BLaER1 treated with 17β-estradiol and CSF1 and Interleukin-3, amounts not matched to agents 10 nM and 100 nM (cell line): ENCODE results near the gene H1-8.

Experiments used
- H3K27ac ChIP-seq, 11 experiments: shearing (Covaris generic); formaldehyde crosslinking; 2 replicates each; pipeline ENCODE4 v1.8.1; 2022
- H3K27me3 ChIP-seq, 11 experiments: shearing (Covaris generic); formaldehyde crosslinking; 2 replicates each; pipeline ENCODE4 v1.8.1; 2022
- H3K36me3 ChIP-seq, 11 experiments: shearing (Covaris generic); formaldehyde crosslinking; 2 replicates each; pipeline ENCODE4 v1.8.1; 2022
- H3K4me1 ChIP-seq, 10 experiments: shearing (Covaris generic); formaldehyde crosslinking; 2 replicates each; pipeline ENCODE4 v1.8.1; 2022
- H3K4me2 ChIP-seq, 11 experiments: shearing (Covaris generic); formaldehyde crosslinking; 2 replicates each; pipeline ENCODE4 v1.8.1; 2022
- H3K4me3 ChIP-seq, 10 experiments: shearing (Covaris generic); formaldehyde crosslinking; 2 replicates each; pipeline ENCODE4 v1.8.1; 2022
- H3K9ac ChIP-seq, 11 experiments: shearing (Covaris generic); formaldehyde crosslinking; 2 replicates each; pipeline ENCODE4 v1.8.1; 2022
- H3K9me3 ChIP-seq, 11 experiments: shearing (Covaris generic); formaldehyde crosslinking; replicated peaks in 1 of 11; 2 replicates each; pipeline ENCODE4 v1.8.1; 2022
- H4K20me1 ChIP-seq, 11 experiments: shearing (Covaris generic); formaldehyde crosslinking; 2 replicates each; pipeline ENCODE4 v1.8.1; 2022
- Cebpa-rat ChIP-seq, 11 experiments: shearing (Covaris generic); IDR thresholded peaks; 2 replicates each; pipeline ENCODE4 v1.8.1; 2022

The H1-8 gene

DNA sequence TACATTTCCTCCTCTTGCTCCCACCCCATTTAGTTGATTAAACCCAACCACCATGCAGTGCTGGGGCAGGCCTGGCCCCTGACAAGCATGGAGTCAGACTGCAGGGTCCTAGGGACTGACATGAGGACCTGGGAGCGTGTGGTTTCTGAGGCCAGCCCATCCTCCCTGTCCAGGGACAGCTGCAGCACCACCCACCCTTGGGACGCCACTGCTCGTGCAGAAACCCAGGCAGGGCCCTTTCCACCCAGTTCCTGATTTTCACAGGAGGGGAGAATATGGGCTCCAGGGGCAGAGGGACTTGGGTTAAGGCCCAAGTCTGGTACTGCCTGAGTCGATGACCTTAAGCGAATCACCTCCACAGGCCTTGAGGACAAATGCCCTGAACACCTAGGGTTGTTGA, 39.8 kb downstream of the H1-8 start:
- H3K9ac ChIP-seq, result peak overlapping the region in 10 of 11 experiments; percentile 13 to 77 (median 42); a peak in 16 of 22 replicates
- H3K4me3 ChIP-seq, result no peak overlapping the region
- H3K27me3 ChIP-seq, result no peaks in the 10 kb centered on the region
- peak overlapping the region in 9 of 11 experiments; percentile 2 to 97 (median 53); a peak in 14 of 22 replicates for H3K27ac ChIP-seq
- no peaks in the 10 kb centered on the region for H3K9me3 ChIP-seq
- peaks cover 0 to 87% (median 11%) of the 10 kb centered on the region in 11 experiments; a peak in 13 of 22 replicates for H4K20me1 ChIP-seq
- peaks cover 57 to 99% (median 81%) of the 10 kb centered on the region in 11 experiments for H3K36me3 ChIP-seq
- no peak for TF ChIP-seq Cebpa-rat (IDR thresholded peaks at IDR 0.05)
- H3K4me2 ChIP-seq, result peak overlapping the region; percentile 46 to 96 (median 73)
- peaks cover 61 to 87% (median 73%) of the 10 kb centered on the region in 10 experiments for H3K4me1 ChIP-seq

DNA sequence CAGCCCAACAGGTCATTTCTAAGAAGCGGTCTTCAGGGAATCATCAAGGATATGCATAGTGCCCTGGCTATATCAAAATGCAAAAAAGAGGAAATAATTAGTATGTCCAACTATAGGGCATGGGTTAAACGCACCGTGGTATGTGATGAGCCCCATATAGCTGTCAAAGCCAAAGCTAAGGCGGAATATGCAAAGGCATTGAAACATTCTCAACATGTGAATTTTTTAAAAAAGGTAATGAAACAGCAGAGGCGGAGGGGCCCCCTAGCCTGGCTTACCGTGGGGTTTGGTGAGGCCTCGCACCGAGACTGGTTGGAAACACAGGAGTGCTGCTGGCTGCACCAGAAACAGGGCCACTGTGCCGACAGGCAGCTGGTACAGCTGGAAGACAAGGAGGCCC, 40.3 kb downstream of the H1-8 start:
- Histone ChIP-seq H3K4me1 (peaks cover 61 to 87% (median 73%) of the 10 kb centered on the region in 10 experiments), H3K27me3 (no peaks in the 10 kb centered on the region), H3K9ac (peak overlapping the region in 10 of 11 experiments; percentile 3 to 57 (median 32); a peak in 10 of 22 replicates), H3K36me3 (peaks cover 57 to 99% (median 86%) of the 10 kb centered on the region in 11 experiments), H4K20me1 (peaks cover 0 to 92% (median 11%) of the 10 kb centered on the region in 11 experiments; a peak in 13 of 22 replicates), H3K27ac (peak overlapping the region in 7 of 11 experiments; percentile 38 to 97 (median 53); a peak in 9 of 22 replicates), H3K4me3 (no peak overlapping the region), H3K4me2 (peak overlapping the region; percentile 46 to 96 (median 73)), H3K9me3 (no peaks in the 10 kb centered on the region)
- no peak for TF ChIP-seq Cebpa-rat (IDR thresholded peaks at IDR 0.05)

DNA sequence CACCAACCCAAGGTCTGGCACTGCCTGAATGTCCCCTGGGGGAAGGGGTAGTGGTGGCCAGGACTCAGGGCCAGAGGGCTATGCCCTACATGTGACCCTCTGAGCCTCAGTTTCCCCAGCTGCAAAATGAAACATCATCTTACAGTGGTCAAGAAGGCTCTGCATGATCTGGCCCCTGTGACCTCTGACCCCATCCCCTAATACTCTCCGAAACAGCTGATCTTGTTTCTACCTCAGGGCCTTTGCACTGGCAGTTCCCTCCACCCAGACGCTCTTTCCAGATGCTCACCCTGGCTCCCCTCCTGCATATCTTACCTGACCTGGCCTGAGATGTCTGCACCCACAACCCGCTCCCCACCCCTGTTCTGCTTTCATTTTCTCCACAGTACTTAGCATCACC, 41.7 kb downstream of the H1-8 start:
- Histone ChIP-seq H3K4me2 (peak overlapping the region in 2 of 11 experiments; percentile 16 to 95; a peak in 4 of 22 replicates), H3K9ac (no peak overlapping the region; a peak in 1 of 22 replicates), H3K27me3 (no peaks in the 10 kb centered on the region), H3K36me3 (peaks cover 57 to 100% (median 90%) of the 10 kb centered on the region in 11 experiments), H3K27ac (no peak overlapping the region), H3K9me3 (no peaks in the 10 kb centered on the region), H3K4me1 (peaks cover 61 to 86% (median 72%) of the 10 kb centered on the region in 10 experiments), H3K4me3 (no peak overlapping the region), H4K20me1 (peaks cover 0 to 99% (median 11%) of the 10 kb centered on the region in 11 experiments; a peak in 14 of 22 replicates)
- TF ChIP-seq Cebpa-rat (IDR thresholded peaks at IDR 0.05), result no peak

DNA sequence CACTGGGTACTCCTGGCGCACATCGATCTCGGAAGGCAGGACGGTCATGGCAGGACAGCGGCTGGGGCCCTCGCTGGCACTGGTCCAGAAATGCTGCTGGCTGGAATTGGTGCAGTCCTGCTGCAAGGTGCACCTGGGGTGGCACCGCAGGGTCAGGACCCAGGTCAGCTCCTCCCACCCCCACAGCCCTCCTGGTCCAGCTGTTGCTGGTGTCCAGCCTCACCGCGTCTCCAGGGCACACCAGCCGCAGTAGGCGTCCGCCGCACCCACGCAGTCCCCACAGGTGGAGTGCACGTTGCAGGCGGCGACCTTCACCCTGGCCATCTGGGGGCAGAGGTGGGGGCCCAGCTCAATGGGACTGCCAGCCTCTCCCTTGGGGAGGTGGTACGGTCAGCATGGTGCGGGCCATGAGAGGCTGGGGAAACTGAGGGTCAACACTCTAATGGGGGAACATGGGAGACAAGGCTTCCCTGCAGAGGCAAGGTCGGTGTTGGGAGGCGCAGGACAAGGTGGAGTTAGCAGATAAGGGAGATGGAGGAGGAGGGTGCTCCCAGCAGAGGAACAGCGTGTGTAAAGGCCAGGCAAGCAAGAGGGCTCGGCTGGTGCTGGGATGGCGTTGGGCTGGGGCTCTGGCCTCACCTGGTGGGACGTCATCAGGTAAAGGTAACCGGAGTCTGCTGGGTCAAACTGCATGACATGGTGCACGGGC, 43.1 kb downstream of the H1-8 start:
- TF ChIP-seq Cebpa-rat (IDR thresholded peaks at IDR 0.05), result no peak
- no peaks in the 10 kb centered on the region for H3K9me3 ChIP-seq
- H4K20me1 ChIP-seq, result peaks cover 0 to 99% (median 11%) of the 10 kb centered on the region in 11 experiments; a peak in 14 of 22 replicates
- no peaks in the 10 kb centered on the region for H3K27me3 ChIP-seq
- H3K4me3 ChIP-seq, result no peak overlapping the region
- peaks cover 50 to 100% (median 76%) of the 10 kb centered on the region in 11 experiments for H3K36me3 ChIP-seq
- no peak overlapping the region for H3K9ac ChIP-seq
- H3K4me2 ChIP-seq, result 0 out of 22 replicates have a peak overlapping the region, but pooled peaks of 1 of the 11 experiments have one; percentile 21
- H3K4me1 ChIP-seq, result peaks cover 62 to 86% (median 72%) of the 10 kb centered on the region in 10 experiments
- H3K27ac ChIP-seq, result no peak overlapping the region

DNA sequence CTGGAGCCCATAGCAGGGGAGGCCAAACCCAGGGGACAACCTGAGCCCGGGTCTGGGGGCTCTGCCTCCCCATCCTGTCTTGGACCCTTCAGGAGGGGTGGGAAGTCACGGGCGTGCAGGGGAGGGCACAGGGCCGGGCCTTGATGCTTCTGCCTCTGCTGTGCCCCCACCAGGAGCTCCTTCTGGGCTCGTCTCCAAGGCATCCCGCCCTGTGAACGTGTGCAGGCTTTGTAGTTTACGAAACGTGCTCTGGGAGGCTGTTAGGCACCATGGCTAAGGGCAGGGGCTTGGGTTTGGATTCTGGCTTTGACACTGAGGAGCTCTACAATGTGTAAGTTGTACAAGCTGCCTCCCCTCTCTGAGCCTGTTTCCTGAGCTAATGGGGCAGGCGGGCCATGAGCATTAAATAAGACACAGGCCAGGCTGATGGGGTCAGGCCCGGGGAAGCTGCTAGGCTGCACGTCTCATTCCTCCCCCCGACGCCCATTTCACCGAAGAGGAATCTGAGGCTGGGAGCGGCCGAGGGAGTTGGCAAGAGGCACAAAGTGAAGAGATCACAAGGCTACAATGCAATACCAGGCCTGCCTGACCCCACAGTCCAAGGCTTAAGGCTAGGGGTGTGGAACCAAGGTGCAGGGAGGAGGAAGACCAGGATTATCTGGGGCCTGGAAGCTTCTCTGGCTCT, 43.9 kb downstream of the H1-8 start:
- H3K27me3 ChIP-seq, result no peaks in the 10 kb centered on the region
- H3K4me2 ChIP-seq, result no peak overlapping the region
- peak overlapping the region in 8 of 11 experiments; percentile 9 to 65 (median 51); a peak in 14 of 22 replicates for H3K27ac ChIP-seq
- TF ChIP-seq Cebpa-rat (IDR thresholded peaks at IDR 0.05), result no peak
- peaks cover 43 to 95% (median 68%) of the 10 kb centered on the region in 11 experiments for H3K36me3 ChIP-seq
- peak overlapping the region in 9 of 11 experiments; percentile 5 to 59 (median 32); a peak in 9 of 22 replicates for H3K9ac ChIP-seq
- peaks cover 62 to 86% (median 72%) of the 10 kb centered on the region in 10 experiments for H3K4me1 ChIP-seq
- H3K4me3 ChIP-seq, result no peak overlapping the region
- no peaks in the 10 kb centered on the region for H3K9me3 ChIP-seq
- peaks cover 0 to 95% (median 11%) of the 10 kb centered on the region in 11 experiments; a peak in 14 of 22 replicates for H4K20me1 ChIP-seq

DNA sequence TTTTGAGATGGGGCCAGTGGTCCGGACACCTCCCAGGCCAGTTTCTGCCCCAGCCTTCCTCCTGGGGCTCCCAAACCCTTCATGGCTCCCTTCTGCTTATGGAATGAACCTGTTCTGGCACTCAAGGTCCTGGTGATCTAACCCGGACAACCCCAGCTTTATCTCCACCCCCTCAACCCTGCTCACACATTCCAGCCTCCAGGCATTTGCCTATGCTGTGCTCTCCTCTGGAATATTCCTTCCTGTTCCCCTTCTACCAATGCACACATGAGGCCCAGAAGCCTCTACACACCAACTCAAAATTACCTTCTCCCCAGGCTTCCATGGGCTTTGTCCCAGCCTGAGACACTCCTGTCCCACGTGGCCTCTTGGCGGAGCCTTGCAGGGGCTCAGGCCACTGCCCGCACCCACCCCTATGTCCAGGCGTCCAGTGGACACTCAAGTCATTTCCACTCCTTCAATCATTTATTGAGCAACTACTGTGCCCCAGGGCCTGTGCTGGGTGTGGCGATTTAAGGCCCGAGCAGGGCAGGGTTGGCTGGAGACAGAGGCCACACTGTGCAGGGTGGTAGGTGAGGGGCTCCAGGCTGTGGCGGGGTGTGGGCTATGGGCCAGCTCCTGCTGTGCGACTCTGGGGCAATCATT, 44.7 kb downstream of the H1-8 start:
- no peak overlapping the region for H3K4me3 ChIP-seq
- H3K4me1 ChIP-seq, result peaks cover 60 to 85% (median 70%) of the 10 kb centered on the region in 10 experiments
- no peaks in the 10 kb centered on the region for H3K9me3 ChIP-seq
- peak overlapping the region in 9 of 11 experiments; percentile 7 to 65 (median 49); a peak in 15 of 22 replicates for H3K27ac ChIP-seq
- no peak for TF ChIP-seq Cebpa-rat (IDR thresholded peaks at IDR 0.05)
- peak overlapping the region in 10 of 11 experiments; percentile 14 to 100 (median 62); a peak in 13 of 22 replicates for H3K4me2 ChIP-seq
- H3K9ac ChIP-seq, result peak overlapping the region in 10 of 11 experiments; percentile 5 to 59 (median 38); a peak in 11 of 22 replicates
- no peaks in the 10 kb centered on the region for H3K27me3 ChIP-seq
- H3K36me3 ChIP-seq, result peaks cover 38 to 87% (median 60%) of the 10 kb centered on the region in 11 experiments
- peaks cover 0 to 93% (median 11%) of the 10 kb centered on the region in 11 experiments; a peak in 14 of 22 replicates for H4K20me1 ChIP-seq

DNA sequence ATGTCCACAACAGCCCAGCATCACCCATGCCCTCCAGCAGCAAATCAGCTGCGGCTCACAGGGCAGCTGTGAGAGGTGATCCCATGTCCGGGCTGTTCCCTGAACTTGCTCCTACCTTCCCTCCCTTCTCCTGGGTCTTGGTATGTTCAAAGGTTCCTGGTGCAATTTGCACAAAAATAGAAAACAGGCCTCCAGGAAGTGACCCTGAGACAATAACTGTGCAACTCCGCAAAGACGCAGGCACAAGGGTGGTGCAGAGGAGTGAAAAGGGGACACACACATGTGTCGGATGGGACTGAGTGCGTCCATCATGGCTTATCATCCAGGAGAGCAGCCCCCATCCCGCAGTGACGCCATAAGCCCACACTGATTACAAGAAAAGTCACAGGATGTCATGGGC, 47.2 kb downstream of the H1-8 start:
- H4K20me1 ChIP-seq, result peaks cover 0 to 82% (median 5%) of the 10 kb centered on the region in 11 experiments; a peak in 13 of 22 replicates
- H3K4me3 ChIP-seq, result no peak overlapping the region
- H3K27ac ChIP-seq, result peak overlapping the region in 10 of 11 experiments; percentile 36 to 100 (median 98); a peak in 20 of 22 replicates
- TF ChIP-seq Cebpa-rat (IDR thresholded peaks at IDR 0.05), result no peak
- H3K27me3 ChIP-seq, result no peaks in the 10 kb centered on the region
- H3K36me3 ChIP-seq, result peaks cover 23 to 73% (median 36%) of the 10 kb centered on the region in 11 experiments
- H3K4me2 ChIP-seq, result peak overlapping the region; percentile 92 to 100 (median 99)
- peak overlapping the region; percentile 36 to 95 (median 87); a peak in 19 of 22 replicates for H3K9ac ChIP-seq
- H3K4me1 ChIP-seq, result peaks cover 73 to 89% (median 77%) of the 10 kb centered on the region in 10 experiments
- no peaks in the 10 kb centered on the region for H3K9me3 ChIP-seq

DNA sequence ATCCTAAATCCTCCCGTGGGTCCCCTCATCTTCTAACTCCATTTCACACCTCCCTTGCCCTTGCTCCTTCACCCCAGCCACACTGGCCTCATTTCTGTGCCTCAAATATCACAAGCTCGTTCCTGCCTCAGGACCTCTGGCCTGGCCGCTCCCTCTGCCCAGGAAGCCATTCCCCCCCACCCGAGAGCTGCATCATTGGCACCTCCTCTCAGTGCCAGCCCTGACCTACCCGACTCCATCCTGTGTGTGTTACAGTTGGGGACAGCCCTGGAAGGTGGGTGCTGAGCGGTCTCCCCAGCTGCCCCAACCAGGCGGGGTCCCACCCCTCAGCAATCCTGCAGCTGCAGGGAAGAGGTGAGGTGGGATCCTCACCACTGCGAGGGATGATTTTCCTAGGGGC, 49.0 kb downstream of the H1-8 start:
- no peak for TF ChIP-seq Cebpa-rat (IDR thresholded peaks at IDR 0.05)
- peak overlapping the region; percentile 90 to 100 (median 98) for H3K27ac ChIP-seq
- H3K4me3 ChIP-seq, result peak overlapping the region; percentile 37 to 96 (median 54)
- H3K4me1 ChIP-seq, result peaks cover 90 to 100% (median 93%) of the 10 kb centered on the region in 10 experiments
- H3K4me2 ChIP-seq, result peak overlapping the region; percentile 92 to 100 (median 99)
- no peaks in the 10 kb centered on the region for H3K9me3 ChIP-seq
- peak overlapping the region; percentile 82 to 95 (median 87) for H3K9ac ChIP-seq
- H3K36me3 ChIP-seq, result peaks cover 6 to 64% (median 22%) of the 10 kb centered on the region in 11 experiments; a peak in 21 of 22 replicates
- no peaks in the 10 kb centered on the region for H3K27me3 ChIP-seq
- peaks cover 0 to 82% (median 6%) of the 10 kb centered on the region in 11 experiments; a peak in 11 of 22 replicates for H4K20me1 ChIP-seq
